Measurements from ENCODE around the gene FKBP7.
A peak's percentile ranks its signal among the peaks of the same experiment; 100 is the strongest.
"Not testable (repeated sequence)": the region's sequence is repeated elsewhere in the genome, so short reads cannot be mapped to it uniquely, and the experiment has no call there.

FKBP7 gene

GRCh38 chr2:178448968-178449661, 29.3 kb downstream of the FKBP7 start:
- DNase-seq, result no peak

- DNase-seq, result no peak
These were observed 37.0 kb downstream of the FKBP7 start for GRCh38 chr2:178441426-178441825.

GRCh38 chr2:178436662-178437061, 41.7 kb downstream of the FKBP7 start:
- DNase-seq, result no peak

- no peak for DNase-seq
These were observed 49.1 kb downstream of the FKBP7 start for GRCh38 chr2:178429336-178429735.

- DNase-seq, result no peak
These were observed 50.0 kb downstream of the FKBP7 start for GRCh38 chr2:178428396-178428806.

GRCh38 chr2:178427458-178427857, 50.9 kb downstream of the FKBP7 start:
- DNase-seq, result no peak

- DNase-seq, result no peak
These were observed 52.0 kb downstream of the FKBP7 start for GRCh38 chr2:178426388-178426787.

GRCh38 chr2:178425255-178425827, 53.1 kb downstream of the FKBP7 start:
- DNase-seq, result no peak

GRCh38 chr2:178423746-178424145, 54.7 kb downstream of the FKBP7 start:
- not testable (repeated sequence) for DNase-seq

- DNase-seq, result no peak
These were observed 56.3 kb downstream of the FKBP7 start for GRCh38 chr2:178422097-178422496.

GRCh38 chr2:178420463-178420999, 57.9 kb downstream of the FKBP7 start:
- DNase-seq, result no peak

GRCh38 chr2:178419123-178419522, 59.3 kb downstream of the FKBP7 start:
- peak in 1 of 2 experiments; percentile 20 for DNase-seq

GRCh38 chr2:178418426-178418825, 60.0 kb downstream of the FKBP7 start:
- DNase-seq, result no peak

GRCh38 chr2:178417916-178418315, 60.5 kb downstream of the FKBP7 start:
- DNase-seq, result no peak

GRCh38 chr2:178415979-178416378, 62.4 kb downstream of the FKBP7 start:
- no peak for DNase-seq

GRCh38 chr2:178414266-178415247, 63.8 kb downstream of the FKBP7 start:
- peak; percentile 52 to 69 for DNase-seq

All from SW 1271 (cell line).